PC-9 (cell line): ENCODE results near the gene TCEA3. TPM values are rescaled to one million over a fixed set of nuclear protein-coding genes. Genes with fewer than 3 reads are reported as not detected.

Experiments used
- BruUV-seq: library from RNA; stranded (reverse); fragments of 400-500 nt; replicated peaks from 2 replicates; lab custom pipeline; 2021; lab: Mats Ljungman, UMichigan
- CTCF ChIA-PET: fragments of 300-600 bp; sonication (Branson Sonifier 250); formaldehyde crosslinking; loops from one replicate; lab custom pipeline; 2022; ENCODE audit warnings: antibody characterized with exemption; lab: Charles Lee
- POLR2A ChIA-PET: fragments of 300-600 bp; sonication (Branson Sonifier 250); formaldehyde crosslinking; loops from one replicate; lab custom pipeline; 2022; ENCODE audit warnings: antibody characterized with exemption; ENCODE audit not compliant: unreplicated experiment; lab: Charles Lee
- DNase-seq, 2 experiments: peaks; one replicate each; pipeline versions ENCODE4 v3.0.0 to v3.0.0-alpha.2; 2015 to 2022; ENCODE audit warnings: mixed read lengths in 1 of 2
- H2AFZ ChIP-seq: fragments of 200-600 bp; sonication (generic); 2 replicates; pipeline ENCODE4 v1.8.1; 2017; ENCODE audit warnings: antibody characterized with exemption
- H3F3A ChIP-seq: fragments of 200-600 bp; sonication (generic); 2 replicates; pipeline ENCODE4 v1.8.1; 2017; ENCODE audit warnings: antibody characterized with exemption, mild to moderate bottlenecking, low read depth; ENCODE audit not compliant: insufficient read depth
- H3K27ac ChIP-seq: fragments of 200-600 bp; sonication (generic); 2 replicates; pipeline ENCODE4 v1.6.1; 2016; ENCODE audit warnings: mixed run types
- H3K27me3 ChIP-seq: fragments of 200-600 bp; sonication (generic); 2 replicates; pipeline ENCODE4 v1.6.1; 2016; ENCODE audit warnings: low read depth, mixed run types; ENCODE audit not compliant: insufficient read depth
- H3K36me3 ChIP-seq: fragments of 200-600 bp; sonication (generic); 2 replicates; pipeline ENCODE4 v1.6.1; 2016; ENCODE audit warnings: low read depth, mixed run types
- H3K4me1 ChIP-seq: fragments of 200-600 bp; sonication (generic); replicated peaks from 2 replicates; pipeline ENCODE4 v1.6.1; 2016; ENCODE audit warnings: mixed run types; ENCODE audit not compliant: insufficient read depth
- H3K4me2 ChIP-seq: fragments of 200-600 bp; sonication (generic); 2 replicates; pipeline ENCODE4 v1.6.1; 2017; ENCODE audit warnings: mixed run types
- H3K4me3 ChIP-seq: fragments of 200-600 bp; sonication (generic); 2 replicates; pipeline ENCODE4 v1.6.1; 2016; ENCODE audit warnings: mixed run types
- H3K79me2 ChIP-seq: fragments of 200-600 bp; sonication (generic); 2 replicates; pipeline ENCODE4 v1.6.1; 2017; ENCODE audit warnings: low read depth, mixed run types
- H3K9me2 ChIP-seq: fragments of 200-600 bp; sonication (generic); 2 replicates; pipeline ENCODE4 v1.8.1; 2017; ENCODE audit warnings: mild to moderate bottlenecking; ENCODE audit not compliant: insufficient read depth
- H3K9me3 ChIP-seq: fragments of 200-600 bp; sonication (generic); 2 replicates; pipeline ENCODE4 v1.8.1; 2016; ENCODE audit warnings: low read depth; ENCODE audit not compliant: insufficient read depth
- H4K20me1 ChIP-seq: fragments of 200-600 bp; sonication (generic); 2 replicates; pipeline ENCODE4 v1.8.1; 2017; ENCODE audit not compliant: insufficient read depth
- EZH2 ChIP-seq: fragments of 200-600 bp; sonication (generic); IDR thresholded peaks from 2 replicates; pipeline ENCODE4 v1.8.0; 2017; ENCODE audit warnings: antibody characterized with exemption, low read depth
- intact Hi-C: fragments of 100-400 bp; cut with micrococcal nuclease; formaldehyde crosslinking; loops from one replicate; pipeline ENCODE4 v1.10.0; 2022; ENCODE audit not compliant: unreplicated experiment
- total RNA-seq: library from RNA; stranded (reverse); gene quantifications from 2 replicates; pipeline ENCODE4 v1.2.3, GENCODE V29; 2021
- TF ChIP-seq, protein P1 (sequence below): fragments of 200-600 bp; sonication (generic); conservative IDR thresholded peaks from 2 replicates; pipeline ENCODE4 v1.6.1; 2017; ENCODE audit warnings: mixed run types, antibody characterized with exemption, mild to moderate bottlenecking, moderate library complexity

TCEA3 gene
- total RNA-seq, 1 experiment from 2014 or later: 2.7 TPM

DNA sequence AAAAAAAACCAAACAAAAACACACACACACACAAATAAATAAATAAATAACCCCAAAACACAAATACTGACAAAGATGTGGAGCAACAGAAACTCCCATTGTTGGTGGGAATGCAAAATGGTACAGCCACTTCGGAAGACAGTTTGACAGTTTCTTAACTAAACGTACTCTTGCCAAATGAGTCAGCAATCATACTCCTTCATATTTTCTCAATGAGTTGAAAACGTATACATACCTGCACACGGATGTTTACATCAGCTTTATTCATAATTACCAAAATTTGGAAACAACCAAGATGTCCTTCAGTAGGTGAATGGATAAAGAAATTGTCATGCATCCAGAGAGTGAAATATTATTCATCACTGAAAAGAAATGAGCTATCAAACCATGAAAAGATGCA, 36.0 kb upstream of the TCEA3 start:
- no peaks in the 10 kb centered on the region for H3K36me3 ChIP-seq
- no TSS peak for BruUV-seq

DNA sequence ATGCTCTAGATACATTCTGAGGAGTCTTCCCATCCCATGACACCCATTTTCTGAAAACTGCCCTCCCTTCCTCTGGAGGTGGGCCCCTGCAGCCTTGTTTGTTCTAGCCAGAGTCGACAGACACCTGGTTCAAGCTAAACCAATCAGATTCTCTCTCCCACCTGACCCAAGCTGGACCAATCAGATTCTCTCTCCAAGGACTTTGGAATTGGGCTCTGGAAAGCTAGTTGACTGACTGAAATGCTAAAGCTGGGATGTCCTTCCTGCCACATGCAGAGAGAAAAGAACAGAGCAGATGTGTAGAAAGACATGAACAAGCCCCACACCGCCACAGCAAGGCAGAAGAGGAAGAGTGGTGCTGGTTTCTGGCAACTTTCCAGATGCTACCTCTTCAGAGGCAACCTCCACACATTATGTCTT, 34.8 kb upstream of the TCEA3 start:
- Histone ChIP-seq H3K79me2 (no peaks in the 10 kb centered on the region), H3K4me1 (no peaks in the 10 kb centered on the region), H3F3A (no peaks in the 10 kb centered on the region), H3K27me3 (no peaks in the 10 kb centered on the region), H3K9me3 (no peaks in the 10 kb centered on the region), H3K9me2 (no peaks in the 10 kb centered on the region), H3K4me2 (no peak overlapping the region), H3K4me3 (no peak overlapping the region), H3K27ac (no peak overlapping the region), H3K36me3 (no peaks in the 10 kb centered on the region), H2AFZ (no peak overlapping the region), H4K20me1 (no peaks in the 10 kb centered on the region)
- no TSS peak for BruUV-seq
- intact Hi-C loops: no loop called here
- DNase-seq: no peak
- CTCF ChIA-PET: no interaction called here
- POLR2A ChIA-PET: interaction anchor here (0.6 kb wide), 1 partner anchor 69 kb away, joined by 3 read pairs; no protein-coding TSS in a partner anchor
- no peak for TF ChIP-seq EZH2
- TF ChIP-seq, protein P1, sequence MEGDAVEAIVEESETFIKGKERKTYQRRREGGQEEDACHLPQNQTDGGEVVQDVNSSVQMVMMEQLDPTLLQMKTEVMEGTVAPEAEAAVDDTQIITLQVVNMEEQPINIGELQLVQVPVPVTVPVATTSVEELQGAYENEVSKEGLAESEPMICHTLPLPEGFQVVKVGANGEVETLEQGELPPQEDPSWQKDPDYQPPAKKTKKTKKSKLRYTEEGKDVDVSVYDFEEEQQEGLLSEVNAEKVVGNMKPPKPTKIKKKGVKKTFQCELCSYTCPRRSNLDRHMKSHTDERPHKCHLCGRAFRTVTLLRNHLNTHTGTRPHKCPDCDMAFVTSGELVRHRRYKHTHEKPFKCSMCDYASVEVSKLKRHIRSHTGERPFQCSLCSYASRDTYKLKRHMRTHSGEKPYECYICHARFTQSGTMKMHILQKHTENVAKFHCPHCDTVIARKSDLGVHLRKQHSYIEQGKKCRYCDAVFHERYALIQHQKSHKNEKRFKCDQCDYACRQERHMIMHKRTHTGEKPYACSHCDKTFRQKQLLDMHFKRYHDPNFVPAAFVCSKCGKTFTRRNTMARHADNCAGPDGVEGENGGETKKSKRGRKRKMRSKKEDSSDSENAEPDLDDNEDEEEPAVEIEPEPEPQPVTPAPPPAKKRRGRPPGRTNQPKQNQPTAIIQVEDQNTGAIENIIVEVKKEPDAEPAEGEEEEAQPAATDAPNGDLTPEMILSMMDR: no peak

More for the DNA sequence above, 36.0 kb upstream of the TCEA3 start:
- ChIA-PET CTCF (no interaction called here), POLR2A (no interaction called here)
- Histone ChIP-seq H4K20me1 (no peaks in the 10 kb centered on the region), H2AFZ (no peak overlapping the region), H3K4me3 (no peak overlapping the region), H3K79me2 (no peaks in the 10 kb centered on the region), H3K9me2 (no peaks in the 10 kb centered on the region), H3K27ac (no peak overlapping the region), H3F3A (no peaks in the 10 kb centered on the region), H3K27me3 (no peaks in the 10 kb centered on the region), H3K9me3 (no peaks in the 10 kb centered on the region), H3K4me2 (no peak overlapping the region), H3K4me1 (no peaks in the 10 kb centered on the region)
- intact Hi-C loops: no loop called here
- TF ChIP-seq, protein P1: no peak
- TF ChIP-seq EZH2: no peak
- DNase-seq: no peak

- POLR2A ChIA-PET: interaction anchor here (0.6 kb wide), 1 partner anchor 24 kb away, joined by 3 read pairs; no protein-coding TSS in a partner anchor
- TF ChIP-seq EZH2: no peak
- TF ChIP-seq, protein P1: no peak
- H3K4me3 ChIP-seq: no peak overlapping the region
- H3F3A ChIP-seq: peaks cover 4% of the 10 kb centered on the region; the same call in 1 of the 2 replicates
- H3K9me3 ChIP-seq: no peaks in the 10 kb centered on the region
- no peak overlapping the region for H2AFZ ChIP-seq
- H3K79me2 ChIP-seq: no peaks in the 10 kb centered on the region
- CTCF ChIA-PET: no interaction called here
- H4K20me1 ChIP-seq: no peaks in the 10 kb centered on the region
- no peaks in the 10 kb centered on the region for H3K36me3 ChIP-seq
- intact Hi-C loops: no loop called here
- H3K27ac ChIP-seq: no peak overlapping the region
- no peak for DNase-seq
- H3K9me2 ChIP-seq: no peaks in the 10 kb centered on the region
- no TSS peak for BruUV-seq
- no peak overlapping the region for H3K4me2 ChIP-seq
- H3K4me1 ChIP-seq: peaks cover 18% of the 10 kb centered on the region
- H3K27me3 ChIP-seq: no peaks in the 10 kb centered on the region
Observed at GRCh38 chr1:23456226-23456625, 31.7 kb upstream of the TCEA3 start.
